Suprapubic skin (tissue), 4 donors: ENCODE data around the gene PHTF2.

Experiments used
- EP300 ChIP-seq: sonication (generic); formaldehyde crosslinking; IDR thresholded peaks from one replicate; pipeline ENCODE4 v1.6.1; 2017; ENCODE audit warnings: antibody characterized with exemption
- POLR2A ChIP-seq, 2 donors: fragments of 450-650 bp; IDR thresholded peaks; one replicate each; pipeline ENCODE4 v1.6.1; 2017; ENCODE audit warnings: antibody characterized with exemption in 2 of 2, mild to moderate bottlenecking in 2 of 2, moderate library complexity in 2 of 2
- POLR2AphosphoS5 ChIP-seq, 3 donors: sonication (generic); formaldehyde crosslinking; IDR thresholded peaks; one replicate each; pipeline ENCODE4 v1.6.1; 2017; ENCODE audit warnings: antibody characterized with exemption in 3 of 3
- TF ChIP-seq, protein P1 (sequence below), 2 donors: fragments of 200-600 bp in 1 of 2; fragments of 450-650 bp in 1 of 2; sonication (generic) in 1 of 2; IDR thresholded peaks; one replicate each; pipeline ENCODE4 v1.5.1; 2016 to 2019; ENCODE audit warnings: antibody characterized with exemption in 2 of 2, mild to moderate bottlenecking in 1 of 2, moderate library complexity in 1 of 2

DNA sequence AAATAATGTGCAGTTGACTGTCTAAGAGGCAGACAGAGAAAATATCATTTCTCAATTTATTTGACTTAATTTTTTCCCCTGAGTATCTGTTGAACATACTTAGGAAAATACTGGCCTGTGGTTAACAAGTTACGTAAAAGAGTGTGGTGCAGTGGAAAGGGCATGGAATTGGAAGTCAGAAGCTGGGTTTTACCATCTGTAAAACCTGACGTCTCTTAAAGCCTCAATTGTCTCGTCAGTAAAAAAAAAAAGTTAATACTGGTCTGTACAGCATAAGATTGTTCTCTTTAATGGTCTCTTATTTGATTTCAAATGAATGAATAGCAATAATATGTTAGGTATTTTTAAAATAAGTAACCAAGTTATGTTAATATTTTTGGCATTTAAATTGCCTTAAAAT is 67.8 kb downstream of the PHTF2 start:
- TF ChIP-seq, protein P1, sequence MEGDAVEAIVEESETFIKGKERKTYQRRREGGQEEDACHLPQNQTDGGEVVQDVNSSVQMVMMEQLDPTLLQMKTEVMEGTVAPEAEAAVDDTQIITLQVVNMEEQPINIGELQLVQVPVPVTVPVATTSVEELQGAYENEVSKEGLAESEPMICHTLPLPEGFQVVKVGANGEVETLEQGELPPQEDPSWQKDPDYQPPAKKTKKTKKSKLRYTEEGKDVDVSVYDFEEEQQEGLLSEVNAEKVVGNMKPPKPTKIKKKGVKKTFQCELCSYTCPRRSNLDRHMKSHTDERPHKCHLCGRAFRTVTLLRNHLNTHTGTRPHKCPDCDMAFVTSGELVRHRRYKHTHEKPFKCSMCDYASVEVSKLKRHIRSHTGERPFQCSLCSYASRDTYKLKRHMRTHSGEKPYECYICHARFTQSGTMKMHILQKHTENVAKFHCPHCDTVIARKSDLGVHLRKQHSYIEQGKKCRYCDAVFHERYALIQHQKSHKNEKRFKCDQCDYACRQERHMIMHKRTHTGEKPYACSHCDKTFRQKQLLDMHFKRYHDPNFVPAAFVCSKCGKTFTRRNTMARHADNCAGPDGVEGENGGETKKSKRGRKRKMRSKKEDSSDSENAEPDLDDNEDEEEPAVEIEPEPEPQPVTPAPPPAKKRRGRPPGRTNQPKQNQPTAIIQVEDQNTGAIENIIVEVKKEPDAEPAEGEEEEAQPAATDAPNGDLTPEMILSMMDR (IDR thresholded peaks at IDR 0.05): no peak
- TF ChIP-seq POLR2AphosphoS5 (IDR thresholded peaks at IDR 0.05): no peak
- no peak for TF ChIP-seq POLR2A (IDR thresholded peaks at IDR 0.05)
- TF ChIP-seq EP300: no peak
